Measurements from ENCODE around the gene TFAP2D.

- TF ChIP-seq CTCF (IDR thresholded peaks at IDR 0.05) (no peak), POLR2A (IDR thresholded peaks at IDR 0.05; ENCODE audit: low read depth) (no peak)
Observed at GRCh38 chr6:50821441-50822077, 108.2 kb downstream of the TFAP2D start.

Data from esophagus muscularis mucosa (tissue), 3 donors.